Stimulated activated CD4-positive, alpha-beta T cell treated with anti-CD3 and anti-CD28 coated beads, Interleukin-2, amount 100 ng/mL, for 4 hours (primary cell): ENCODE data around the gene IMPDH1.
A peak's percentile ranks its signal among the peaks of the same experiment; 100 is the strongest.

Experiments used
- DNase-seq: peaks from one replicate; pipeline ENCODE4 v3.0.0-alpha.2; 2020; ENCODE audit warnings: low read depth

IMPDH1 gene

DNA sequence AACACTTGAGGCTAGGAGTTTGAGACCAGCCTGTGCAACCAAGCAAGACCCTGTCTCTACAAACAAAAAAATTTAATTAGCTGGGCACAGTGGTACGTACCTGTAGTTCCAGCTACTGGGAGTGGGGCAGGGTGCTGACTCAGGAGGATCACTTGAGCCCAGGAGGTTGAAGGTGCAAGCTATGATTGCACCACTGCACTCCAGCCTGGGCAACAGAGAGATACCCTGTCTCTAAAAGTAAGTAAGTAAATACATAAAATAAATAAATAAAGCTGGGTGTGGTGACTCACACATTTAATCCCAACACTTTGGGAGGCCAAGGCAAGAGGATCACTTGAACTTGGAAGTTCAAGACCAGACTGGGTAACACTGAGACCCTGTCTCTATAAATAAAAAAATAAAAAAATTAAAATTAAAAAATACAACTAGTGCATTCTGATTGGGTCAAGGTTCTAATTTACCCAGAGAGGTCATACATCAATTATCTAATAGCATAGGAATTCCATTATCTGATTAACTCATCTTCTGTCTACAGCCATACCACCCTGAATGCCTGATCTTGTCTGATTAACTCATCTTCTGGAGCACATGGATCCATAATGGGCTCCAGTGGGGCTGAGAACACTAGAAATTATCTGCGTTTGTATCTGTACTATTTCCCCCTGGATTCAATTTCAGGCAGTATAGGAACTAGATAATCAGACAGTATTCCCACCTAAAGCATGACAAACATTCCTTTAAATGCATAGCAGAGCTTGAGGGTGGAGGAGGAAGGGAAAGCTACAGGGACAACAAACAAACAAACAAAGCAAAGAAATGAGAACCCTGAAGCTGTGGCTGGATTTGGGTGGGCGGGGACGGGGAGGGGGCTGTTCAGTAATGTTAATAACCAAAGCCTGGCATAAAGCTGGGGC, 24.9 kb upstream of the IMPDH1 start:
- DNase-seq, result no peak

DNA sequence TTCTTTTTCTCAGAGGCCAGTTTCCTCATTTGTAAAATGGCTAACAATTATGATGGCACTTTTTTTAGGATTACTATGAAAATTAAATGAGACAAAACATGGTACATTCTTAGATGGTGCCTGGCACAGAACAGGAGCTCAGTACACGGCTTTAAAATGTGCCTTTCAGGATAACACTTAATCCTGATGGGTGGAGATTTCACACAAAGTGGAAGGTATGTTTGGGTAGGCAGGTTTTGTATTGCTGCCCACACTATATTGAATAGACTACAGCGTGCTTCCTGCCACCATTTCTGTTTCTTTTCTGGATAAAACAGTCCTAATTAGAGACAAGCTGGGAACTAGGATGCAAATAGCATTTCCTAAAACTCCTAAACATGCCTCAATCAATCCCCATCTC, 22.0 kb upstream of the IMPDH1 start:
- DNase-seq, result no peak

DNA sequence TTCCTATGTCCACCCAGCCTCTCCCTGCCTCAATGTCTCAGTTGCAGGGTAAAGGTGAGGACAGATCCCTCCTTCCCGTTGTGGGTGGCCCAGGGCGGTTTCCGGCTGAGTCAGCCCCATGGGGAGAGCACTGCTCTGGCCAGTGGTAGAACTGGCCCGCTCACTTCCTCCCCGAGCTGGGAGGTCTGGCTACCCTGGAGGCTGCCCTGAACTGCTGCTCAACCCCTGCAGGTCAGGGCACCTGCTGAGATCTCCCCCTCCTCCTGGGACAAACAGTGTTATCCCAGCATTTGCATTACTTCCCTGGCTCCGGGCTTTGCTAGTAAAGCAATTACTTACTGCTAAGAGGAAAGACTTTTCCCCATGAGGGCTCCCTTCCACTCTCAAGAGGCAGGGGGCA, 21.4 kb upstream of the IMPDH1 start:
- no peak for DNase-seq

DNA sequence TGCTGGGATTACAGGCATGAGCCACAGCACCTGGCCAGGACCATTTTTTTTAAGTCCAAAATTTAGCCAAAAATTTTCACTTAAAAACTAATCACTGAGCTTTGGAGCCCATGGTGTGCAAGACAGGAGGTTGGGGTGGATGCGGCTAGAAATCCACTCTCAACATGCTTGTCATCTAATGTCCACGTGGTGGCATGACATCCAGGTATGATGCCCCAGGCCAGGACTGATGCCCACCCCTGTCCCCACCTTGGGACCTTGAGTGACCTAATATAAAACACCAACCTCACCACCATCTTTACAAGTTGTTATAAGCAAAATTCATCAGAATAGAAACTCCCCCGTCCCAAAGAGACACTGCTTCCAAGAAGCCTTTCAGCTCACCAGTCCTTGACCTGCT, 20.4 kb upstream of the IMPDH1 start:
- DNase-seq, result no peak

DNA sequence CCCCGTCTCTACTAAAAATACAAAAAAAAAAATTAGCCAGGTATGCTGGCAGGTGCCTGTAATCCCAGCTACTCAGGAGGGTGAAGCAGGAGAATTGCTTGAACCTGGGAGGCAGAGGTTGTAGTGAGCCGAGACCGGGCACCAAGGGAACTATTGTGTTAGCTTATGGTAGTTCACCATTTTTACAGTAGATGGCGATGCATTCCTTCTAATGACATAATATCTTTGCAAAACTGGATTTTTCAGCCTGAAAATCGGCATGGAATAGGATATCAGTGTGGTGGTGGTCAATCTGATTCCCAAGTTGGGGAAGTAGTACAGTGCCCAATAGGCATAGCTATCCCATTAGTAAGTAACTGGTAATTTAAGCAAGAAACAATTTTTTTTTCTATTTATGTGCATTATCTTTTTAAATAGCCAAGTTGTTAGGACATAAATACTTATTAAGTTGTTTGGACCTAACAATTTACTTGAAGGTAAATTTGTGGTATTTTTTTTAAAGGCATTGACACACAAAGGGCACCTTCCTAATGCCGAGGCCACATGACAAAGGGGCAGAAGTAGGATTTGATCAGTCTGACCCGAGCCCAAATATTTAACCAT, 17.6 kb upstream of the IMPDH1 start:
- no peak for DNase-seq

DNA sequence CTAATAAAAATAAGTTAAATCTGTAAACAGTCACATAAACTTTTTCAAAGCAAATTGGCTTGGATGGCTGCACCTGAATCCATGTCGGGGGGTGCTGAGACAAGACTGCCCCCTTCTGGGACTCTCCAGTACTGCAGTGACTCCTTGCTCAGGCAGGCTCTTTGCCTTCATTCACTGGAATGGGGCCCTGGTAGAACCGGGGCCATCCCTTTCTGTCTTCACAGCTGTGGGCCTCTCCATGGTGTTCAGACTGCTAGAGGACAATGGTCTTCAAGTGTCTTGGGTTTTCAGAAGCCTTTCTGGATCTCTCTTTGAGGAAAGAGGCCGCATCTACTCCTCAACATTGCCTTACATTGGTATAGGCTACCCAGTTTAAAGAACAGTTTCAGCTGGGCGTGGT, 16.1 kb upstream of the IMPDH1 start:
- DNase-seq, result peak; percentile 66

DNA sequence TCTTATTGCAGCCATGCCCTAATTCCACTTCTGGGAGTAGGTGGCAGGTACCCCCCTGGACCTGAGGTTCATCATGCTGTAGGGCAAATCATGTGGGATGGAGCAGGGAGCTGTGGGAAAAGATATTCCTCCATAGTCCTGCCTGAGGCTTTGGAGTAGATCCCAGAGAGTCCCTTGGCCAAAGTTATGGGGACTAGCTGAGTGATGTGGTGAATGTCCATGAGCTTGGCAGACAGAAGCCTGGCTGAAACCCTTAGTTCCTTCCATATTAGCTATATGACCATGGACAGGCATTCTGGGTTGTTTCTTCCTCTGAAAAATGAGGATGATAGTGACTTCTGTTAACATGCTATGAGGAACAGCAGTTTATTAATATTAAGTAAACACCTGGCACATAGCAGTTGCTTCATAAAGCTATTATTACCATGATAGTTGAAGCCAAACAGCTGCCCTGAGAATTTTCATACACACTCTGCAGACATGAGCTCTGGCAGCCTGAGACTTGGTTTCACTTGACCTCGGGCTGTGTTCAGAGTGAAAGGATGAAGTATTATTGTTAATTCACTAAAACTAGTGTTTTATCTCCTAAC, 15.0 kb upstream of the IMPDH1 start:
- DNase-seq, result no peak

DNA sequence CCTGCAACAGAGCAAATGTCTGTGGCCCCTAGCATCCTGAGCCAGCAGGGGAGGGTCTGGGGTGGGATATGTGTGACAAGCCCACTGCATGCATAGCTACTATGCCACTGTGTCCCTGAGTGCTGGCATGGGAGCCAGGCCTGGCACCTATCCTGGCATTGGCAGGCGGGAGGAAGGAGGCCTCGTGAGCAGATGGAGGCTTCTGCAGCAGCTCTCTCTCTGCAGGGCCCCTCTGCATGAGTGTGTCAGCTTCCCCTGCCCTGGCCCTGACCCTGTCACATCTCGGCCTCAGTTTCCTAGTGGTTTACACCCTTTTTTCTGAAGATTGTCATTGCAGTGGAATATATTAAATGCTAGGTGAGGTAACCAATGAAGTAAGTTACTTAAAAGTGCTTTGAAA, 13.1 kb upstream of the IMPDH1 start:
- no peak for DNase-seq

DNA sequence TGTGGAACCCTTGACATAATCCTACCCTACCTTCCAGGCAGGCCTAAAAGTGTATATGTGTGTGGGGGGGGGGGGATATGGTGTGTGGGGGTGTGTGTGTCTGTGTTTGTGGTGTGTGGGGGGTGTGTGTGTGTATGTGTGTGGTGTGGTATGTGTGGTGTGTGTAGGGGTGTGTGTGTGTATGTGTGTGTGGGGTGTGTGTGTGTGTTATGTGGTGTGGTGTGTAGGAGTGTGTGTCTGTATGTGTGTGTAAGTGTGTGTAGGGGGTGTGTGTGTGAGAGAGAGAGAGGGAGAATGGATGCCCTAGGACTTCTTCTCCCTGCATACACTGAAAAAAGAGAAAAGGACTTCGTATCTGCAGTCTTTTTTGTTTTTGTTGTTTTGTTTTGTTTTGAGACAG, 12.3 kb upstream of the IMPDH1 start:
- no peak for DNase-seq

DNA sequence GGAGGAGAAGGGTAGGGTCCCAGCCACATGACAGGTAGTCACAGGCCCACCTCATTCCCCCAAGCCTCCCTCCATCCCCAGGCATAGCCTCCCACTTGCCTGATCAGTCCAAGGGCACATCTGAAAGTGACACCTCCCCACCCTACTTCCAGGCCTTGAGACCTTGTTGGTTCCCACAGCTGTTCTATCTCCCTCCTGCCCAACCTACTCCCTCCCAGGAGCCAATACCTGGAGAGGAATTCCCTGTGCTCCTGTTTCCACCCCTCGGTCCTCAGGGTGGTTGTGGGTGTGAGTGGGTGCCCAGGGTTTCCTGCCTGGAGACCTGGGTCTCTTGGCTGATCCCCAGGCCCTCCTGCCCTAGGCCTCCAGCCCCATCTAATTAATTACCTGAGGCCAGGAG, 11.6 kb upstream of the IMPDH1 start:
- DNase-seq, result no peak

DNA sequence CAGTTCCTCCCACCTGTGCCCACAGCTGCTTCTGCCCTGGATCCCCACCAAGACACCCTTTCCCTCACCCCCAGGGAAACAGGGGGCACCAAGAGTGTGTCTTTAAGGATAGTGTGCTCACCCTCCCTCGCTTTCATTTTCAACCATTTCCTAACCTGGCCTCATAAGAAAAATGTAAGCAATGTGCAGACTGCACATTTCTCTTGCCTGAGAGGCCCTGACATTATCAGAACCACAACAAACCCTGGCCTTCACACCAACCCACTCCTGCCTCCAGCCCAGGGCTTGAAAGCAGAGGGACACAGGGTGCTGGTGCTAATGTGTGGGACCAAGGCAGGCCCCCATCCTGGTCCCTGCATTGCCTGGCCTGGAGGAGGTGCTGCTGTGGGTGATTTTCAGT, 11.0 kb upstream of the IMPDH1 start:
- DNase-seq, result no peak

DNA sequence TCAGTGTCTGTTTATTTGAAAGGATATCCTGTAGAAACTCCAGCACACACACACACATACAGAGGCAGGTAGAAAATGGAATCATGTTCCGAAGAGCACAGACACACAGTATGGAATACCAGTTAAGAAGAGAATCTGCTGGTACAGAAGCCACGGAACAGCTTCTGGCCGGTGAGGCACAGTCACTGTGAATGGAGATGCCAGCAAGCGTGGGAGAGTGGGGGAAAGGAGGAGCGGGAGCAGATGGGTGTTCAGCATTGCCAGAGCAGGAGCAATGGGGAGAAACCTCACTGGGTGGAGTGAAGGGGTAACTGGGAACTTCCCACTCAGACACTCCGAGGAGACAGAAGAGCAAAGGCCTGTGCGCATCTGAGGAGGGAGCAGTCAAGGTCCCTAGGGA, 9.5 kb upstream of the IMPDH1 start:
- DNase-seq, result no peak

DNA sequence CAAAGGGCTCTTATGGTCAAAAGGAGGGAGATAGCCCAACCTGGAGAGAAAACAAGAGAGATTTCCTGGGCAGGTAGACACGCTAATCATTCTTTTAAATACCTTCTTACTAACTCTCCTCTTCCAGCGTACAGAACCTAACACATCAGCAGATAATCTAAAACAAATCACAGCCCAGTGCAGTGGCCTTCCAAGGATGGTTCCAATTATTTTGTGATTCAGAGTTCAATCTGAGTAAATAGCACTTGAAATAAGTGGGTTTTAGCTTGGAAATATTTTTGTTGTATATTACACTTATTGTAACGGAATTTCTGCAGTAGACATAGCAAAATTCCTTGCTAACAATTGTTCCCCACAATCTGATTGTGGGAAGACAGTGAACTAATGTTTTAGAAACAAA, 7.3 kb upstream of the IMPDH1 start:
- DNase-seq, result no peak

DNA sequence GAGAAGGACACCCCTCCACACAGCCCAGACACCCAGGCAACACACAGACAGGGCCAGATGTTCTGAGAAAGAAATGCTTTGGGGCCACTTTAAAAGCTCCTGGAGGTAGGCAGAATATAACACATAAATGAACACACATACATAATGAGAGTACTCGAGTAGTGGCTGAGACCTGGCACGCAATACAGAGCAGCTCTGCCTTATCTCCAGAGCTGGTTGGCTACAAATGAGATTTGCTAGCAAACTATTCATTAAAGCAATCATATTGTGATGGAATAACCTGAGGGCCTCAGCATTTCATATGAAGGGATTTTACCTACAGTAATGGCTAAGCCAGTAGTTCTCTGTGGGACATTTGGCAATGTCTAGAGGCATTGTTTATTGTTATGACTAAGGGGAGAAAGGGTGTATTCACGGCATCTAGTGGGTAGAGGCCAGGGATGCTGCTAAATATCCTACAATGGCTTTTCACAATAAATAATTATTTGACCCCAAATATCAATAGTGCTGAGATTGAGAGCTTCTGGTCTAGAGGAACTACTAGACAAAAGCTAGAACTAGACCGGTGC, 5.5 kb upstream of the IMPDH1 start:
- no peak for DNase-seq

DNA sequence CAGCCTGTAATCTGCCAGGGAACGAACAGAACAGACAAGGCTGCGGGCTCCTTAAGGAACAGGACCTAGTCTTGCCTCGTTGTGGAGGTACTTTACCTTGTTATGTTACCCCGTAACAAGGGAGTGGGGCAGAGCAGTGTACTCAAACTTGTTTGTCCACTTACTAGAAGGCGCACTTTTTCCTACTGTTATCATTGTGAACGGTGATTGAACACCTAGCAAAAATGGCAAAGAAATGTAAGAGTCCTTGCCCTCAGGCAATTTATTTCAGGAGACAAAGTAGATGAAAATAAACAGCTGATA, 620 bp upstream of the IMPDH1 start:
- DNase-seq, result no peak

DNA sequence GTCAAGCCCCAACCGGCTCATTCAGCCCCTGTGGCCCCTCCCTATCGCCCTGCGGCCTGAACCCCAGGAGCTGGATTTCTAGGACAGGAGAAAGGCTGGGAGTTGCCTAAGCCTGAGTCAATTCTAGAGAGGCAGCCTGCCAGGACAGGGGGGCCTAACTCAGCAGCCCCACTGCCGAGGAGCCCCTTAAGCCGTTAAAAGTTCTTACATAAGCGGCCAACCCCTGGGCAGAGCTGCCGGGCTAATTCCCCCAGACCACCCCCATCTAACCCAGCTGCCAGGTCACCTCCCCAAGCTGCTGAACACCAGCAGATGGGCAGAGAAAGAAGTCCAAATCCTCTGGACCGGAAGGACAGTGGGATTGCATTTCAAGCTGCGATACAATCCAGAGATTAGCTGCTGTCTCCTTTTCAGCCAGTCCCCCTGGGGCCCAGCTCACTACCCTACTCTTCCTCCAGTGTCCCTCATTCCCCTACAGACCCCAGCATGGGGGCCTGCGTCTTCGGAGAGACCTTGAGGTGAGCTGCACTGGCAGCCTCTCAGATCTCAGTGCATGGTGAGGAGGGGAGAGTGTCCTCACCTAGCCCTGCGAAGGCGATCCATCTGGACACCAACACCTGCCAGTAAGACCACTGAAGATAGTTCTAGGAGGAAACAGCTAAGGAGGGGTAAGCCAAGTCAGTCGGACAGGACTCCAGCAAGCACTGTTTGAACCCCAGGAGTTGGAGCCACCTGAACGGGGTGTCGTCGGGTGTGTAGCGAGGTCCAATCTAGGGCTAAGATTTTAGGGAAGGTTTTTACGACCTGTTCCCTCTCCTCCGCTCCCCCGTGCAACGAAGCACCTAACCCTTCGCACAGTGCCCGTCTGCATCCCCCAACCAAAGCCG, 830 bp downstream of the IMPDH1 start:
- DNase-seq, result no peak

DNA sequence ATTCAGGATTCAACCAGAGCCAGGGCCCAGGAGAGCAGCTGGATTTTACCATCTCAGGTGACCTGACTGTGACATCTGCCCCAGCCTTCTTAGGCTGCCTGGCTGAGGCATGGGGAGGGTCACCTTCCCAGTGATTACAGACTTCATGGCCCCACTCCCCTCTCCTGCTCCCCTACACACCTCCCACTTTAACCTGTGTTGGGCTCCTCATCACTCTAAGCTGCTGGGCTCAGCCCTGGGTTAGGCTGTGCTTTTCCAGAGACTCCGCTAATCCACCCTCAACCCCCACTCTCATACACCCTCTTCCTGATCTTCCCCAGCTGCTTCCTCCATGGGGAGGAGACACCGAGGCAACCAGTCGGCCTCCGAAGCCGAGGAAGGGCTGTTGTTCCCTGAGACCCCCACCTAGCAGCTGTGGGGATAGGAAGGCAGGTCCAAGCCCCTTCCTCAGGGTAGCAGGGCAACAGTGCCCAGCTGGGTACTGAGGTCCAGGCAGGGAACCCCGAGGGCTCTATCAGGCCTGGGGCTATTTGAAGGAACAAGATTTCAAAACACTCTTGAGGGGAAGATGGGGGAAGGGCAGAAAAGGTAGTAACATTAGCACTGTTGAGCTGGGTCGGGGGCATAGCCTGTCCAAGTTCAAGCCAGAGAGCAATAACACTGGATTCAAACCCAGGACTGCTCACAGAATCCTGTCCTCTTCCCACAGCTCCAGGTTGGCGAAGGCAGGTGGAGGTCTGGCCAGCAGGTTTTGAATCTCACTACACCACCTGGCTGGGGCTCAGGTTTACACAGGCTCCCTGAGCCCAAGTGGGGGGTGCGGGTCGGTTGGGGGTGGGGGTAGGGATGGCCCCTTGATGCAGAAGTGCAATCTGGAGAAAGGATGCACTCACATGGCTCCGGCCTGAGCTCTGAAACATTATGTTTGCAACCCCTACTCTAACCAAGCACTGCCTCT, 1.8 kb downstream of the IMPDH1 start:
- no peak for DNase-seq

DNA sequence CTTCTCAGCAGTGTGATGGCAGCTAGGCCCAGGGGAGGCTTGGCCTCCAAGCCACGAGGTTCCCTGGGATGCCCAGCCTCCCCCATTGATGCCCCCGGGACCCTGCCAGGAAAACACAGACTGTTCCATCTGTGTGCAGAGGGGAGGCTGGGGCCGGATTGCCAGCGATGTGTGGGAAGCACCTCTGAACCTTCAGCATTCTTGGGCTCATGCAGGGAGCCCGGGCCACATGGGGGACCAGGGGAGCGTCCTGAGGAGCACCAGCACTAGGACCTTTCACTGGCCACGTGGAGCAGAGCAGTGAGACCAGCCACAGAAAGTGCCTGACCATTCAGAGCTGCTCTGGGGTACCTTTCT, 2.6 kb downstream of the IMPDH1 start:
- no peak for DNase-seq

DNA sequence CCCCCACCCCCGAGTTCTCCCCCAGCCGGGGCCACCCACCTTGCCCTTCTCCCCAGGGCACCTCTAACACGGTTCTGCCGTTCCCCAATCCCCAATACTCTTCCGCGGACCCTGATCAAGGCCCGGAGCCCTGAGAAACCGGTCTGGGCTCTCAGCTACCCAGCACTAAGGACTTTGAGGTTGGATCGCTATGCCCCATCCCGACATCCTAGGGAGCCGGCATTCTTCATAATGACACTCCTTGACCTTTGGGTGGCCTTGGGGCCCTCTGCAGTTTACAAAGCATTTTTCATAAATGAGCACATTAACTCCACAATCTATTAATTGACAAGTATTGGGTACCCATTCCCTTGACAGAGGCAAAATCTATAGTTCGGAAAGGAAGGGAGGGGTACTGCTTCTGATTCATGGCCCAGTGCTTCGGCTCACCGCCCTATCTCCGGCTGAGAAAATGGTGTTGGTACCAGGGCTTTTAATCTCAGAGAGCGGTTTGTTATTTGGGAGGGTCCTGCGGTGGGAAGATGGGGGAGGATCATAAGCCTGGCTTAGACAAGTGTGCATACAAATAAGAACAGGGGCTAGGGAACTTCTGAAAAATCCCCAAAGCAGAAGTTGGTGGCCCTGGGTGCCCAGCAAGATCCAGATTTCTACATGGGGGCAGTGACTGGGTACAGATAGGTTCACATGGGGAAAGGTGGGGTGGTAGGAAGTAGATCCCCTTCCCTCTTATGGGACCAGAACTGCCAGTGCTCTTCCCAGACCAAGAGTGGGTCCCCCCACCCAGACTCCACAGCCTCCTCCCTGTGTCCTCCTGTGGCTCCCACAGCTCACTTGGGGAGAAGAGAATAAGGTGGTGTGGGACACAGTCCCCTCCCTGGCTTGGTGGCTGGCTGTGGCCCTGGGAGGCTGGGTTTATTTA, 3.2 kb downstream of the IMPDH1 start:
- no peak for DNase-seq
